HG02759 (cell line): Measurements from ENCODE around the gene ANKFN1.

Experiments
- ATAC-seq: cut with Tn5 transposase; IDR thresholded peaks from one replicate; pipeline ENCODE4 v1.9.1; 2021; ENCODE audit warnings: mild to moderate bottlenecking, moderate library complexity; ENCODE audit not compliant: unreplicated experiment

ANKFN1 gene

GRCh38 chr17:56152874-56153602, at the start of gene ANKFN1:
TSS of gene ANKFN1 (plus strand) at chr17:56153475. CDS start at chr17:56212668, 59,193 bp downstream.
- ATAC-seq, result no peak

GRCh38 chr17:56108811-56109284, 44.4 kb upstream of the ANKFN1 start:
- peak; percentile 94 for ATAC-seq

- no peak for ATAC-seq
Observed at GRCh38 chr17:56109836-56110235, 43.4 kb upstream of the ANKFN1 start.

GRCh38 chr17:56110463-56111135, 42.7 kb upstream of the ANKFN1 start:
- no peak for ATAC-seq

- no peak for ATAC-seq
Observed at GRCh38 chr17:56111706-56112485, 41.4 kb upstream of the ANKFN1 start.

- ATAC-seq, result no peak
Observed at GRCh38 chr17:56113486-56113885, 39.8 kb upstream of the ANKFN1 start.

- no peak for ATAC-seq
Observed at GRCh38 chr17:56114469-56114868, 38.8 kb upstream of the ANKFN1 start.

GRCh38 chr17:56119191-56119590, 34.1 kb upstream of the ANKFN1 start:
- no peak for ATAC-seq

- no peak for ATAC-seq
Observed at GRCh38 chr17:56119936-56120335, 33.3 kb upstream of the ANKFN1 start.

GRCh38 chr17:56121191-56122051, 31.9 kb upstream of the ANKFN1 start:
- no peak for ATAC-seq

GRCh38 chr17:56125830-56126819, 27.1 kb upstream of the ANKFN1 start:
- no peak for ATAC-seq

- ATAC-seq, result no peak
Observed at GRCh38 chr17:56130026-56130425, 23.2 kb upstream of the ANKFN1 start.

- no peak for ATAC-seq
Observed at GRCh38 chr17:56130631-56131030, 22.6 kb upstream of the ANKFN1 start.

GRCh38 chr17:56131431-56131830, 21.8 kb upstream of the ANKFN1 start:
- no peak for ATAC-seq

- ATAC-seq, result no peak
Observed at GRCh38 chr17:56136301-56136700, 17.0 kb upstream of the ANKFN1 start.

- ATAC-seq, result no peak
Observed at GRCh38 chr17:56141046-56141839, 12.0 kb upstream of the ANKFN1 start.

GRCh38 chr17:56142325-56142724, 10.9 kb upstream of the ANKFN1 start:
- no peak for ATAC-seq

GRCh38 chr17:56142781-56143180, 10.5 kb upstream of the ANKFN1 start:
- ATAC-seq, result no peak

- no peak for ATAC-seq
Observed at GRCh38 chr17:56144223-56144622, 9.1 kb upstream of the ANKFN1 start.
